SK-N-SH treated with all-trans-retinoic acid at 6 μM for 48 hours (cell line): Measurements from ENCODE around the gene MAGEA3.
"Not testable (repeated sequence)": the region's sequence is repeated elsewhere in the genome, so short reads cannot be mapped to it uniquely, and the experiment has no call there.

Experiments used
- ARNTL ChIP-seq: fragments of 450-650 bp; formaldehyde crosslinking; IDR thresholded peaks from 2 replicates; pipeline ENCODE4 v1.5.0; 2020; ENCODE audit warnings: low read depth, mild to moderate bottlenecking, moderate library complexity, borderline replicate concordance
- CREB5 ChIP-seq: fragments of 250-450 bp; sonication (Bioruptor Pico); IDR thresholded peaks from 2 replicates; pipeline ENCODE4 v1.5.1; 2020; ENCODE audit warnings: low read depth, mild to moderate bottlenecking, moderate library complexity
- ESRRG ChIP-seq: fragments of 250-450 bp; sonication (Bioruptor Pico); IDR thresholded peaks from 2 replicates; pipeline ENCODE4 v1.6.1; 2021; ENCODE audit warnings: mild to moderate bottlenecking
- GLIS3 ChIP-seq: fragments of 250-450 bp; sonication (Bioruptor Pico); IDR thresholded peaks from 2 replicates; pipeline ENCODE4 v1.5.0; 2020; ENCODE audit warnings: mild to moderate bottlenecking, moderate library complexity
- TSHZ2 ChIP-seq: fragments of 250-450 bp; sonication (Bioruptor Pico); IDR thresholded peaks from 2 replicates; pipeline ENCODE4 v1.5.0; 2020; ENCODE audit warnings: mild to moderate bottlenecking, moderate library complexity
- ZFP3 ChIP-seq: fragments of 250-450 bp; sonication (Bioruptor Pico); IDR thresholded peaks from 2 replicates; pipeline ENCODE4 v1.5.0; 2020; ENCODE audit warnings: mild to moderate bottlenecking, moderate library complexity
- ZFP30 ChIP-seq: fragments of 450-650 bp; formaldehyde crosslinking; IDR thresholded peaks from 2 replicates; pipeline ENCODE4 v1.5.0; 2022; ENCODE audit warnings: mild to moderate bottlenecking, moderate library complexity

GRCh38 chrX:152713195-152713594, 14.6 kb downstream of the MAGEA3 start:
- TF ChIP-seq ESRRG; ZFP30; ARNTL (CRISPR knock-in tag); CREB5; TSHZ2 (CRISPR knock-in tag); GLIS3 (CRISPR knock-in tag); ZFP3 (CRISPR knock-in tag): not testable (repeated sequence)
